B cell (primary cell): ENCODE data around the gene DCUN1D1.

Source experiments
- EZH2 ChIP-seq: IDR thresholded peaks from 2 replicates; pipeline ENCODE4 v1.6.1; 2012; ENCODE audit warnings: borderline replicate concordance, low read depth, mild to moderate bottlenecking, moderate library complexity, low read length; ENCODE audit not compliant: insufficient read depth, poor library complexity, severe bottlenecking
- TF ChIP-seq, protein P1 (sequence below): fragments of 200-600 bp; IDR thresholded peaks from one replicate; pipeline ENCODE4 v1.8.0; 2022; ENCODE audit warnings: antibody characterized with exemption, mild to moderate bottlenecking

DNA sequence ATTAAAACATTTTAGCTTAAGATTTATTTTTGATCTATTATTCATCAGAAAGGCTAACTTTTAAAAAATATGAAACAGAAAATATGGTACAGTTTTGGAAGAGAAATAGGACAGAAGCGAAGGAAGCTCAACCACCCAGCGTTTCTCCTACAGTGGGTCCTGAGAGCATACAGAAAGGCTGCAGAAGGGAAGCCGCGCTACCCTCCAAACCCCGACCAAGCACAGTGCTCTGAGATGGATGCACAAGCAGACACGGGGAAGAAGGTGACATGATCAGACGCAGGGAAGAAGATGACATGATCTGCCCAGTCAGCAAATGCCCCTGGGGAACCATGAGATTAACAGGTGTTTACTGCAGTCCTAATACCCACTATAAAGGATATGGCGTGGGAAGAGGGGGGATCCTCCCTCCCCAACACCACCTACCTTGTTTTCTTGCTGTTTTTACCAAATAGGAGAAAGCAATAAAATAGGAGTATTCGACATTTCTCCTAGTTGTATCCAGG is 14.4 kb downstream of the DCUN1D1 start:
- TF ChIP-seq, protein P1, sequence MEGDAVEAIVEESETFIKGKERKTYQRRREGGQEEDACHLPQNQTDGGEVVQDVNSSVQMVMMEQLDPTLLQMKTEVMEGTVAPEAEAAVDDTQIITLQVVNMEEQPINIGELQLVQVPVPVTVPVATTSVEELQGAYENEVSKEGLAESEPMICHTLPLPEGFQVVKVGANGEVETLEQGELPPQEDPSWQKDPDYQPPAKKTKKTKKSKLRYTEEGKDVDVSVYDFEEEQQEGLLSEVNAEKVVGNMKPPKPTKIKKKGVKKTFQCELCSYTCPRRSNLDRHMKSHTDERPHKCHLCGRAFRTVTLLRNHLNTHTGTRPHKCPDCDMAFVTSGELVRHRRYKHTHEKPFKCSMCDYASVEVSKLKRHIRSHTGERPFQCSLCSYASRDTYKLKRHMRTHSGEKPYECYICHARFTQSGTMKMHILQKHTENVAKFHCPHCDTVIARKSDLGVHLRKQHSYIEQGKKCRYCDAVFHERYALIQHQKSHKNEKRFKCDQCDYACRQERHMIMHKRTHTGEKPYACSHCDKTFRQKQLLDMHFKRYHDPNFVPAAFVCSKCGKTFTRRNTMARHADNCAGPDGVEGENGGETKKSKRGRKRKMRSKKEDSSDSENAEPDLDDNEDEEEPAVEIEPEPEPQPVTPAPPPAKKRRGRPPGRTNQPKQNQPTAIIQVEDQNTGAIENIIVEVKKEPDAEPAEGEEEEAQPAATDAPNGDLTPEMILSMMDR, result no peak
- no peak for TF ChIP-seq EZH2
